HCT116 (cell line): Measurements from ENCODE around the gene GSTO1. TPM values are rescaled to one million over a fixed set of nuclear protein-coding genes. Genes with fewer than 3 reads are reported as not detected.

Source experiments
- ATAC-seq: fragments of 200-7000 bp; cut with Tn5 transposase; 2 replicates; pipeline ENCODE4 v1.9.1; 2020; ENCODE audit warnings: mild to moderate bottlenecking, moderate library complexity
- BruUV-seq: library from RNA; stranded (reverse); fragments of 400-500 nt; replicated peaks from 2 replicates; lab custom pipeline; 2021; lab: Mats Ljungman, UMichigan
- CTCF ChIA-PET: fragments of 300-600 bp; sonication (Branson Sonifier 250); formaldehyde crosslinking; loops from one replicate; lab custom pipeline; 2021; ENCODE audit warnings: antibody characterized with exemption; lab: Charles Lee
- POLR2A ChIA-PET: fragments of 300-600, 350-600 bp; sonication (Branson Sonifier 250); formaldehyde crosslinking; loops from one replicate; lab custom pipeline; 2021; ENCODE audit warnings: antibody characterized with exemption; lab: Charles Lee
- RAD21 ChIA-PET, 2 experiments: fragments of 300-600 bp; sonication (Branson Sonifier 250); formaldehyde crosslinking; loops; one replicate each; lab custom pipeline; 2023; ENCODE audit warnings: low total read pairs in 2 of 2; ENCODE audit not compliant: uncharacterized antibody in 2 of 2, unreplicated experiment in 2 of 2, low non-redundant PET in 1 of 2; lab: Charles Lee
- DNase-seq: peaks from one replicate; pipeline ENCODE4 v3.0.0-alpha.2; 2010; ENCODE audit warnings: low read depth, low spot score
- H2AFZ ChIP-seq: fragments of 200-600 bp; shearing (Covaris generic), sonication (generic); 2 replicates; pipeline ENCODE4 v1.6.1; 2017; ENCODE audit warnings: low read depth, mixed run types, mixed read lengths, antibody characterized with exemption, low read length; ENCODE audit not compliant: poor library complexity, severe bottlenecking
- H3K27ac ChIP-seq: 2 replicates; pipeline ENCODE4 v1.5.1; 2012; ENCODE audit warnings: low read depth, low read length
- H3K27me3 ChIP-seq: fragments of 200-600 bp; sonication (generic); 2 replicates; pipeline ENCODE4 v1.6.1; 2016; ENCODE audit warnings: mixed run types, low read length, mixed read lengths; ENCODE audit not compliant: insufficient read depth
- H3K36me3 ChIP-seq, 2 experiments: fragments of 200-500 bp in 1 of 2; fragments of 200-600 bp in 1 of 2; sonication (Bioruptor generic) in 1 of 2; sonication (generic) in 1 of 2; 2 replicates each; pipeline versions ENCODE4 v1.5.1 to v1.6.1; 2014 to 2016; ENCODE audit warnings: low read length in 2 of 2, inconsistent platforms in 1 of 2, mixed read lengths in 1 of 2, mixed run types in 1 of 2; ENCODE audit not compliant: insufficient read depth in 2 of 2, control insufficient read depth in 1 of 2
- H3K4me1 ChIP-seq, 2 experiments: fragments of 200-600 bp in 1 of 2; sonication (generic) in 1 of 2; 2 replicates each; pipeline versions ENCODE4 v1.5.1 to v1.6.1; 2012 to 2017; ENCODE audit warnings: low read length in 2 of 2, inconsistent platforms in 1 of 2, mild to moderate bottlenecking in 1 of 2, mixed read lengths in 1 of 2, mixed run types in 1 of 2, moderate library complexity in 1 of 2; ENCODE audit not compliant: insufficient read depth in 2 of 2, control insufficient read depth in 1 of 2
- H3K4me2 ChIP-seq: fragments of 200-600 bp; sonication (generic); 2 replicates; pipeline ENCODE4 v1.6.1; 2017; ENCODE audit warnings: mixed run types, low read length, mixed read lengths
- H3K4me3 ChIP-seq, 2 experiments: fragments of 200-600 bp in 1 of 2; sonication (generic) in 1 of 2; replicated peaks in 1 of 2; 2 replicates each; pipeline ENCODE4 v1.5.1; 2011 to 2016; ENCODE audit warnings: low read length in 2 of 2, control low read depth in 1 of 2, low read depth in 1 of 2, mild to moderate bottlenecking in 1 of 2, mixed read lengths in 1 of 2, mixed run types in 1 of 2
- H3K79me2 ChIP-seq: fragments of 200-600 bp; sonication (generic); 2 replicates; pipeline ENCODE4 v1.6.1; 2017; ENCODE audit warnings: mild to moderate bottlenecking, mixed run types, low read length, moderate library complexity, mixed read lengths; ENCODE audit not compliant: insufficient read depth
- H3K9ac ChIP-seq: fragments of 200-600 bp; sonication (generic); 2 replicates; pipeline ENCODE4 v1.6.1; 2016; ENCODE audit warnings: low read length, mixed read lengths
- H3K9me2 ChIP-seq: fragments of 200-600 bp; sonication (generic), shearing (Covaris generic); 2 replicates; pipeline ENCODE4 v1.6.1; 2017; ENCODE audit warnings: mixed run types, mild to moderate bottlenecking, moderate library complexity; ENCODE audit not compliant: insufficient read depth
- H3K9me3 ChIP-seq, 2 experiments: fragments of 200-500 bp in 1 of 2; fragments of 200-600 bp in 1 of 2; sonication (Bioruptor generic) in 1 of 2; sonication (generic) in 1 of 2; 2 replicates each; pipeline ENCODE4 v1.6.1; 2014 to 2017; ENCODE audit warnings: low read length in 2 of 2, mixed read lengths in 2 of 2, inconsistent platforms in 1 of 2, low read depth in 1 of 2, mild to moderate bottlenecking in 1 of 2, mixed run types in 1 of 2, moderate library complexity in 1 of 2; ENCODE audit not compliant: control insufficient read depth in 1 of 2, insufficient read depth in 1 of 2
- H4K20me1 ChIP-seq: fragments of 200-600 bp; sonication (generic), shearing (Covaris generic); 2 replicates; pipeline ENCODE4 v1.6.1; 2017; ENCODE audit warnings: mixed run types, mild to moderate bottlenecking, moderate library complexity; ENCODE audit not compliant: insufficient read depth
- CBX3 ChIP-seq: IDR thresholded peaks from 2 replicates; pipeline ENCODE4 v1.6.1; 2012; ENCODE audit warnings: low read depth
- CEBPB ChIP-seq: IDR thresholded peaks from 2 replicates; pipeline ENCODE4 v1.6.1; 2012; ENCODE audit warnings: low read depth
- ELF1 ChIP-seq: IDR thresholded peaks from 2 replicates; pipeline ENCODE4 v1.6.1; 2012; ENCODE audit warnings: low read depth, borderline replicate concordance
- EZH2phosphoT487 ChIP-seq: fragments of 200-600 bp; IDR thresholded peaks from 2 replicates; pipeline ENCODE4 v1.6.1; 2018; ENCODE audit warnings: antibody characterized with exemption, borderline replicate concordance
- JUND ChIP-seq: IDR thresholded peaks from 2 replicates; pipeline ENCODE4 v1.6.1; 2012
- POLR2A ChIP-seq: IDR thresholded peaks from 2 replicates; pipeline ENCODE4 v1.7.0; 2011; ENCODE audit warnings: borderline replicate concordance; ENCODE audit not compliant: insufficient read depth, insufficient read length; ENCODE audit errors: extremely low read depth
- POLR2AphosphoS5 ChIP-seq: IDR thresholded peaks from 2 replicates; pipeline ENCODE4 v1.6.1; 2011; ENCODE audit warnings: mild to moderate bottlenecking, low read depth, low read length, moderate library complexity
- SIN3A ChIP-seq: IDR thresholded peaks from 2 replicates; pipeline ENCODE4 v1.6.1; 2012; ENCODE audit warnings: low read depth
- SP1 ChIP-seq: IDR thresholded peaks from 2 replicates; pipeline ENCODE4 v1.6.1; 2012; ENCODE audit warnings: low read depth
- SRF ChIP-seq: IDR thresholded peaks from 2 replicates; pipeline ENCODE4 v1.6.1; 2012; ENCODE audit warnings: low read depth
- TCF7L2 ChIP-seq: IDR thresholded peaks from 2 replicates; pipeline ENCODE4 v1.7.0; 2011; ENCODE audit warnings: borderline replicate concordance, inconsistent platforms; ENCODE audit not compliant: insufficient read depth, insufficient read length; ENCODE audit errors: extremely low read depth
- YY1 ChIP-seq: IDR thresholded peaks from 2 replicates; pipeline ENCODE4 v1.6.1; 2011; ENCODE audit warnings: low read length, low read depth, moderate library complexity, mild to moderate bottlenecking; ENCODE audit not compliant: insufficient replicate concordance; ENCODE audit errors: extremely low read depth
- ZFX ChIP-seq: fragments of 450-650 bp; IDR thresholded peaks from 2 replicates; pipeline ENCODE4 v1.6.1; 2017
- intact Hi-C: fragments of 100-400 bp; cut with micrococcal nuclease; formaldehyde crosslinking; loops from 2 replicates; pipeline ENCODE4 v1.10.0; 2022
- total RNA-seq: library from RNA; stranded (reverse); gene quantifications from one replicate; pipeline ENCODE4 v1.2.1, GENCODE V29; 2021; ENCODE audit not compliant: unreplicated experiment
- TF ChIP-seq, protein P1 (sequence below): IDR thresholded peaks from 2 replicates; pipeline ENCODE4 v1.6.1; 2012

GSTO1 gene
- total RNA-seq, 1 experiment from 2014 or later, result 179 TPM

GRCh38 chr10:104251443-104251842, 3.2 kb upstream of the GSTO1 start:
- no peaks in the 10 kb centered on the region for H4K20me1 ChIP-seq
- ChIA-PET POLR2A (interaction anchor here (1.0 kb wide), 1 partner anchor 10 kb away, joined by 4 read pairs; no protein-coding TSS in a partner anchor), CTCF (no interaction called here), RAD21 (no interaction called here)
- no peaks in the 10 kb centered on the region for H3K36me3 ChIP-seq
- H3K27ac ChIP-seq, result no peak overlapping the region
- no peak overlapping the region for H3K9ac ChIP-seq
- ATAC-seq, result no peak
- no peaks in the 10 kb centered on the region for H3K9me2 ChIP-seq
- H3K79me2 ChIP-seq, result peaks cover 20% of the 10 kb centered on the region
- H3K4me3 ChIP-seq, result no peak overlapping the region
- TF ChIP-seq EZH2phosphoT487 (no peak), CBX3 (no peak), SIN3A (no peak), YY1 (no peak), JUND (no peak), POLR2AphosphoS5 (no peak), POLR2A (no peak), SRF (no peak), CEBPB (no peak), ELF1 (no peak), TCF7L2 (no peak), SP1 (no peak), ZFX (no peak)
- TF ChIP-seq, protein P1, sequence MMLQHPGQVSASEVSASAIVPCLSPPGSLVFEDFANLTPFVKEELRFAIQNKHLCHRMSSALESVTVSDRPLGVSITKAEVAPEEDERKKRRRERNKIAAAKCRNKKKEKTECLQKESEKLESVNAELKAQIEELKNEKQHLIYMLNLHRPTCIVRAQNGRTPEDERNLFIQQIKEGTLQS, result no peak
- no peak overlapping the region for H3K4me2 ChIP-seq
- intact Hi-C loops, result no loop called here
- H2AFZ ChIP-seq, result no peak overlapping the region
- no peak for DNase-seq
- H3K9me3 ChIP-seq, result peaks cover 0 to 14% of the 10 kb centered on the region in 2 experiments; a peak in 1 of 4 replicates
- H3K27me3 ChIP-seq, result no peaks in the 10 kb centered on the region
- no TSS peak for BruUV-seq
- peaks cover 13 to 34% of the 10 kb centered on the region in 2 experiments for H3K4me1 ChIP-seq
